ENCODE results near the gene DNAH14. TPM values are rescaled to one million over a fixed set of nuclear protein-coding genes. Genes with fewer than 3 reads are reported as not detected.
"Not testable (repeated sequence)": the region's sequence is repeated elsewhere in the genome, so short reads cannot be mapped to it uniquely, and the experiment has no call there.

DNAH14 gene
- polyA plus RNA-seq, 4 donors: 12.1 to 21.4 (median 18.4) TPM

DNA sequence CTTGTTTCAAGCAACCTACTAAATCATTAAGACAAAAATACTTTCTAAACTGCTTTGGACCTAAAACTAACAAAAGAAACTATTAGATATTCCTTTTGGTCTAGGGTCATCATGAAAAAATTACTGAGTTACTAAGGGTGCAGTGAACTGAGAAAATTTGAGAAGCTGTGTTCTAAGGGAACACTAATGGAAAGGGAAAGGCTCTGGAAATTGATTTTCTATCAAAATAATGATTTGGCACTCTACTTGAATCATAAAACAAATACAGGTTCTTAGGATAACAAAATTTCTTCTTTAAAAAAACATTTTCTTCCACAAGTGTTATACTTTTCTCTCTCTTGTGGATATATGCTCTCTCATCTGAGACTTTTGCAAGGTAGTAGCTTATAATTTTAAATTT is 213.5 kb downstream of the DNAH14 start:
- DNase-seq (ENCODE audit: low read depth in 4 of 4, low spot score in 2 of 4): no peak

DNA sequence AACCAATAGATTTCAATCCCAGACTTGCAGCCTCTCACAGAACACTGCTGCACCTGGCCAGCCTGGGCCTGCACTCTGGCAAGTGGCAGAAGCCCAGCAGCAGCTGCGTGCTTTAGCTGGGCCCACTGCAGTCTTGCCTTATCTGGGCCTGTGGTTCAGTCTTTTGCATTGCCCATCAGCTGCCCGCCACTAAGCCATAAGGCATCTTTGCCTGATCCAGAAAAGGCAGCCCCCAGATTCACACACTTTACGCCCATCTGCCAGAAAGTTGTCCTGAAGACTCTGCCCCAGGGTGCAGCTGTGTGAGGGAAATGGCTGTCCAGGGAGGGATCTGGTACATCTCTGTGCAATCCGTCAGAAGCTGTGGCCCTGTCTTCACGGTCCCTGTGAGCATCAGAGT is 217.0 kb downstream of the DNAH14 start:
- DNase-seq (ENCODE audit: low read depth in 4 of 4, low spot score in 2 of 4): no peak

DNA sequence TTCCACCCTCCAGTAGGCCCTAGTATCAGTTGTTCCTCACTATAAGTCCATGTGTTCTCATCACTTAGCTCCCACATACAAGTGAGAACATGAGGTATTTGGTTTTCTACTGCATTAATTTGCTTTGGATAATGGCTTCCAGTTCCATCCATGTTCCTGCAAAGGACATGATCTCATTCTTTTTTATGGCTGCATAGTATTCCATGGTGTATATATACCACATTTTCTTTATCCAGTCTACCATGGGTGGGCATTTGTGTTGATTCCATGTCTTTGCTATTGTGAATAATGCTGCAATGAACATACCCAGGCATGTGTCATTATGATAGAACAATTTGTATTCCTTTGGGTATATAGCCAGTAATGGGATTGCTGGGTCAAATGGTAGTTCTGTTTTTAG is 218.3 kb downstream of the DNAH14 start:
- not testable (repeated sequence) for DNase-seq (ENCODE audit: low read depth in 4 of 4, low spot score in 2 of 4)

DNA sequence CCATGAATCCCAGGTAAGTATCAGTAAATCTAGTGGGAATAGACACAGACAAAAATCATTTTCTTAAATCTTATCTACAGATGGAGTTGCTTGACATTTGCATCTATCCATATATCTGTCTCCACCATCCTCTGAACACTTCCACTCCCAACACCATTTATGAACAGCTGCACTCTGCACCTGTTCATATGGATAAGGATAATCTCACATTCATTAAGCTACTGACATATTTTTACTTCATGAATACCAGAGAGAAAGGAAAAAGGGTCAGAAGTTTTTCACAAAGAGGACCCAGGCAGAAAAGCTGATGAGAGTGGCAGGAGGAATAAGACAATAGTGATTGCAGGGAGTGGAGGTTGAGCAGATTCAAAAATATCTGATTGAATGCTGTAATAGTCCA is 222.6 kb downstream of the DNAH14 start:
- no peak for DNase-seq (ENCODE audit: low read depth in 4 of 4, low spot score in 2 of 4)

DNA sequence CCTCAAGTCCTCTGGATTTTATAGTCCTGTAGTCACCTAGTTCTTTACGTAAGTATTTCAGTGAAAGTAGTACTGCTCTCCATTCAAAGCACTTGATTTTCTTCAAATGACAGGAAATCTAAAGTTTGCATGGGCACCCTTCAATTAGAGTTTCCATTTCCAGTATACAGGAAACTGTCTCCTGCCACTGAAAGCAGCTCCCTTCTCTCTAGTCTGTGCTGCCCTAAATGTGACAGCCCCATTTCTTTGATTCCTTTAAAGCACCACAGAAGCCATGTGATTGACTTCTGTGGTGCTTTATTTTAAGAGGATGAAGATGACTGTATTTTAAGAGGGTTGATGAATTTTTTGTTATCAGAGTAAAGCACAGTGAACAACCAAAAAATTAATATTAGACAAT is 226.1 kb downstream of the DNAH14 start:
- DNase-seq (ENCODE audit: low read depth in 4 of 4, low spot score in 2 of 4): no peak

DNA sequence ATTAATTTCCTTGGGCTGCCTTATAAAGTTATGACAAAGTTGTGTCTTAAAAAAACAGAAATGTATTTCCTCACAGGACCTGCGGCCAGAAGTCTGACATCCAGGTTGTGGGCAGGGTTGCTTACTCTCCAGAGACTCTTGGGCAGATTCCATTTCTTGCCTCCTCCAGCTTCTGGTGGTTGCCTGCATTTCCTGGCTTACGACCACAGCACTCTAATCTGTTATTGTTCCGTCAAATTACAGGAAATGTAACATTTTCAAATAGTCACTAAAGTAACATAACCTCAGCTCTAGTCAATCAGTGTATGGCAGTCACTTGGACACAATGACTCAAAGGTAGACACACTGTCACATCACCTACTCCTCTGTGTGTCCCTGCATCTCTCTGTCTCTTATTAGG is 226.8 kb downstream of the DNAH14 start:
- DNase-seq (ENCODE audit: low read depth in 4 of 4, low spot score in 2 of 4): no peak

DNA sequence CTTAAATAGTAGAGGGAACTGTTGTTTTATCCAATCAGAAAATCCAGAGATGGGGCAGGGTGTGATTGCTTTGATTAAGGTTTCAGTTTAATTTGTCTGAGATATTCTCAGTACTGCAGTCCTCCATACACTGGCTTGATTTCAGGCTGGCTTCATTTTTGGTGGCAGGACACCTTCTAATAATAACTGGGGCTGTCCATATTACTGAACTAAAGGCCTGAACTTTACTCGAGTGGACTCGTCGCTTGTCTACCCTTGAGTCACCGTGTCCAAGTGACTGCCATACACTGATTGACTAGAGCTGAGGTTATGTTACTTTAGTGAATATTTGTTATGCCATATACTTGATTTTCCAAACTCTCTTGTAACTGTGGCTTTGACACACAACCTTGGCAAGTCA is 228.8 kb downstream of the DNAH14 start:
- DNase-seq (ENCODE audit: low read depth in 4 of 4, low spot score in 2 of 4): no peak

DNA sequence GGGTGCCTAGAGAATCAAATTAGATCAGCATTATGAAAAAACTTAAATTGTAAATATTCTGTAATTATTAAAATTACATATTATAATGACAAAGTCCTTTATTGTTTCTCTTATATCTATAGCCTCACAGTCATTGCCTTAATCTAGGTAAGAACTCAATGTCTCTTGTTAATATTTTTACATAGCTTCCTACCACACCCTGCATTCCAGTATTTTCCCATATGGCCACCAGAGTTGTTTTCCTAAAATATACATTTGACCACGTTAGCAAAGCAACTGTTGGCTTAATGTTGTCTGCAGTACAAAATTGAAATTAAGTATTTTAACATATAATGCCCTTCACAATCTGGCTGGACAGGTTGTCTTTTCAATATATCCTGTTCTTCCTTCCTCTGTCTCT is 230.3 kb downstream of the DNAH14 start:
- DNase-seq (ENCODE audit: low read depth in 4 of 4, low spot score in 2 of 4): no peak

DNA sequence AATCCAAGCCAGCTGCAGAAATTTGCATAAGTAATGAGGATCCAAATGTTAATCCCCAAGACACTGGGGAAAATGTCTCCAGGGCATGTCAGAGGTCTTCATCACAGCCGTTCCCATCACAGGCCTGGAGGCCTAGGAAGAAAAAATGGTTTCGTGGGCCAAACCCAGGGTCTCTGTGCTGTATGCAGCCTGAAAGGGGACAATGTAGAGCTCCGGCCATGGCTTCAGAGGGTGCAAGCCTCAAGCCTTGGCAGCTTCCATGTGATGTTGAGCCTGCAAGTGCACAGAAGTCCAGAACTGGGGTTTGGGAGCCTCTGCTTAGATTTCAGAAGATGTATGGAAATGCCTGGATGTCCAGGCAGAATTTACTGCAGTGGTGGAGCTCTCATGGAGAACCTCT is 247.9 kb downstream of the DNAH14 start:
- not testable (repeated sequence) for DNase-seq (ENCODE audit: low read depth in 4 of 4, low spot score in 2 of 4)

DNA sequence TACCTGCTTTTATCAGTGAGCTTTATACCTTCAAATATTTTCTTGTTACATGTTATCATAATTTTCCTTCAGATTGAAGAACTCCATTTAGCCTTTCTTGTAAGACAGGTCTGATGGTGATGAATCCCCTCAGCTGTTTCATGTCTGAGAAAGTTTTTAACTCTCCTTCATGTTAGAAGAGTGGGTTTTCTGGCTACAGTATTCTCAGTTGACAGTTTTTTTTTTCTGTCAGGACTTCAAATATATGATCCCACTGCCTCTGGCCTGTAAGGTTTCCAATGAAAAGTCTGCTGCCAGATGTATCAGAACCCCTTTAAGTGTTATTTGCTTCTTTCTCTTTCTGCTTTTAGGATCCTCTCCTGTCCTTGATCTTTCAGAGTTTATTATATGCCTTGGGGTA is 250.2 kb downstream of the DNAH14 start:
- no peak for DNase-seq (ENCODE audit: low read depth in 4 of 4, low spot score in 2 of 4)

DNA sequence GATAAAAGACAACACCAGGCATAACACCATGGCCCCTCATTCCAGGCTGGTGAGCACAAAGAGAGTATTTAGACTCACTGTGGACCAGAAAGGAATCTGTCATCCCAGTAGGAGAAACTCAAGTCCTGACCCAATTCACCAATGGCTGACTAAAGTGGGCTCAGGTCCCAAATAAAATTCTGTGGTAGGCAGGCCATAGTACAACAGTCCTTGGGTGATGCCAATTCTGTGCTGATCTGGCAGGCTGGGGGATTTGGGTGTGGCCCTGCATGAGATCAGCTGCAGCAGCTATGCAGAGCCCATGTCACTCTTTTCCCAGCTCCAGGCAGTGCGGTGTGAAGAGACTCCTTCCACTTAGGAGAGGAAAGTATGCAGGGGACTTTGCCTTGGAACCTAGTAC is 253.2 kb downstream of the DNAH14 start:
- no peak for DNase-seq (ENCODE audit: low read depth in 4 of 4, low spot score in 2 of 4)

DNA sequence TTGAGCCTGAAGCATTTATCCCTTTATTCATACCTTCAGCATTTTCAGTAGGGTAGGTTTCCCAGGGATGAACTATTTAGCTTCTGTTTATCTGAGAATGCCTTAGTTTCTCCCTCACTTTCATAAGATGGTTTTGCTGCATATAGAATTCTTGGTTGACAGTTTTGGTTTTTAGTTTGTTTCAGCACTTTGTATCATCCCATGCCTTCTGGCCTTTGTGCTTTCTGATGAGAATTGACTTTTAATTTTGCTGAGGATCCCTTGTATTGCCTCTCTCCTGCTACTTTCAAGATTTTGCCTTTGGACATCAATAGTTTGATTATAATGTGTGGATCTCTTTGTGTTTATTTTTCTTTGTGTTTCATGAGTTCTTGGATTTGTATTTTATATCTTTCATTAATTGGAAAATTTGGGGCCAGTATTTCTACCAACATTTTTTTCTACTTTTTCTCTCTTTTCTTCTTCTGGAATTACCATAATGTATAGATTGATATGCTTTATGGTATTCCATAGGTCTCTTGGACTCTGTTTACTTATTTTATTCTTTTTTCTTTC is 261.8 kb downstream of the DNAH14 start:
- DNase-seq (ENCODE audit: low read depth in 4 of 4, low spot score in 2 of 4): no peak

DNA sequence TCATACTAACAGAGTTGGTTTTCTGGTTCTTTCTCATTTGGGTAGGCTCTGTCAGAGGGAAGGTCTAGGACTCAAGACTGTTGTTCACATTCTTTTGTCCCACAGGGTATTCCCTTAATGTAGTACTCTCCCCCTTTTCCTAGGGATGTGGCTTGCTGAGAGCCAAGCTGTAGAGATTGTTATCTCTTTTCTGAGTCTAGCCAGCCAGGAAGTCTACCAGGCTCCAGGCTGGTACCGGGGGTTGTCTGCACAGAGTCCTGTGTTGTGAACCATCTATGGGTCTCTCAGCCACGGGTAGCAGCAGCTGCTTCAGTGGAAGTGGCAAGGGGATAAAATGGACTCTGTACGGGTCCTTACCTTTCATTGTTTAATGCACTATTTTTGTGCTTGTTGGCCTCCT is 272.0 kb downstream of the DNAH14 start:
- DNase-seq (ENCODE audit: low read depth in 4 of 4, low spot score in 2 of 4): no peak

DNA sequence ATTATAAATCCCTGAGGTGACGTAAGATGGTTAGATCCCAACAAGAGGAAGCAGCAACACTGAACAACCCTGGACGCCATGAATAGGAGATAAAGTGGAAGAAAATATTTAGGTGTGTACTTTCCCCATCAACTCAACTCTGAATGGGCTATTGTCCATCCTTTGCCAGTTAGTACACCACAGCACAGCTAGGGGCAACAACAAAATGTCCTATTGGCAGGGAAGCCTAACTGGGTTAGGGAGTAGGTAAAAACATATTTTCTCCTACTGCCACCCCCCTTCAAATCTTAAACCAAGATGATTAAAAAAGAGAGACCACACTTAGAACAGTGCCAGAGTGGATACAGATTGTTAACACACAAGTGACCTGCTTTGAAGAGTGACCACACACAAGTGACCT is 278.3 kb downstream of the DNAH14 start:
- no peak for DNase-seq (ENCODE audit: low read depth in 4 of 4, low spot score in 2 of 4)

DNA sequence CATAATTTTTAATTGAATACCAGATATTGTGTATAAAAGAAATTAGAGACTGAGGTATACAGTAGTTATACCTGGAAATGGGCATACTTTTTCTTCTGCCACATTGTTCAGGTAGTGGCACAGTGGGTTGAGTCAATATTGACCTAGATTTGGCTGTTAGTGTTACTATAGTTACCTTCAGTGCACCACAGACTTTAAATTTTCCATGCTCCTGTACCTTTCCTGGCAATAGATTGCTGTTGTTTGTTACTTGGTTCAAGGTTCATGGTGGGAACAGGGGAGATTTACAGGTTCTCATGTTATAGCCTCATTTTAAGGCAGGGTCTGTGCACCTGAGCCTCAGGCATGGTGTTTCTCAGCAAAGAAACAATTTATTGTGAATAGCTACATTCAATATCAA is 279.7 kb downstream of the DNAH14 start:
- no peak for DNase-seq (ENCODE audit: low read depth in 4 of 4, low spot score in 2 of 4)

DNA sequence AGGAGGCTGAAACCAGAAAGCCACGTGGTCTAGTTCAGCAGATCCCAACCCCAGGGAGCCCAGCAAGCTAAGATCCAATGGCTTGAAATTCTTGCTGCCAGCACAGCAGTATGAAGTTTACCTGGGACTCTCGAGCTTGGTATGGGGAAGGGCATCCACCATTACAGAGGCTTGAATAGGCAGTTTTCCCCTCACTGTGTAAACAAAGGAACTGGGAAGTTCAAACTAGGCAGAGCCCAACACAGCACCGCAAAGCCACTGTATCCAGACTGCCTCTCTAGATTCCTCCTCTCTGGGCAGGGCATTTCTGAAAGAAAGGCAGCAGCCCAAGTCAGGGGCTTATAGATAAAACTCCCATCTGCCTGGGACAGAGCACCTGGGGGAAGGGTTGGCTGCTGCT is 280.7 kb downstream of the DNAH14 start:
- not testable (repeated sequence) for DNase-seq (ENCODE audit: low read depth in 4 of 4, low spot score in 2 of 4)

DNA sequence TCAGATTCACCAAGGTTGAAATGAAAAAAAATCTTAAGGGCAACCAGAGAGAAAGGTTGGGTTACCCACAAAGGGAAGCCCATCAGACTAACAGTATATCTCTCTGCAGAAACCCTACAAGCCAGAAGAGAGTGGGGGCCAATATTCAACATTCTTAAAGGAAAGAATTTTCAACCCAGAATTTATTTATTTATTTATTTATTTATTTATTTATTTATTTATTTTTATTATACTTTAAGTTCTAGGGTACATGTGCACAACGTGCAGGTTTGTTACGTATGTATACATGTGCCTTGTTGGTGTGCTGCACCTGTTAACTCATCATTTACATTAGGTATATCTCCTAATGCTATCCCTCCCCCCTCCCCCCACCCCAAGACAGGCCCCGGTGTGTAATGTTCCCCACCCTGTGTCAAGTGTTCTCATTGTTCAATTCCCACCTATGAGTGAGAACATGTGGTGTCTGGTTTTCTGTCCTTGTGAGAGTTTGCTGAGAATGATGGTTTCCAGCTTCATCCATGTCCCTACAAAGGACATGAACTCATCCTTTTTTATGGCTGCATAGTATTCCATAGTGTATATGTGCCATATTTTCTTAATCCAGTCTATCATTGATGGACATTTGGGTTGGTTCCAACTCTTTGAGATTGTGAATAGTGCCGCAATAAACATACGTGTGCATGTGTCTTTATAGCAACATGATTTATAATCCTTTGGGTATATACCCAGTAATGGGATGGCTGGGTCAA is 282.4 kb downstream of the DNAH14 start:
- not testable (repeated sequence) for DNase-seq (ENCODE audit: low read depth in 4 of 4, low spot score in 2 of 4)

DNA sequence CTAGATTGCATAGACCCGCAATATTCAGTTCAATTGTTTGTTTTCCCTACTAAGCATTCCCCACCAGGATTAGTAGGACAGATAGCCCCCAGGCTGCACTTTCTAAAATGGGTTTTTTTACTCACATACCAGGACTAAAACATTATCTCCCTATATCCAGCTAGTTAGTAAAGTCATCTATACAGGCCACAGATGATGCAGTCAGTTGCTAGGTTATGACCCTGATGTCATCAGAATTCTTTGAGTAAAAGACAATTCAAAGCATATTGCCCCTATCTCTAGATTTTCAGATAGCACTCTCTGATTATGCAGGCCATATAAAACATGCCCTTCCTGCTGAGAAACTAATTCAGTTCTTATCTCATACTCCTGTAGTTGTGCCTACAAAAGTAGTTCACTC is 294.8 kb downstream of the DNAH14 start:
- DNase-seq (ENCODE audit: low read depth in 4 of 4, low spot score in 2 of 4): no peak

DNA sequence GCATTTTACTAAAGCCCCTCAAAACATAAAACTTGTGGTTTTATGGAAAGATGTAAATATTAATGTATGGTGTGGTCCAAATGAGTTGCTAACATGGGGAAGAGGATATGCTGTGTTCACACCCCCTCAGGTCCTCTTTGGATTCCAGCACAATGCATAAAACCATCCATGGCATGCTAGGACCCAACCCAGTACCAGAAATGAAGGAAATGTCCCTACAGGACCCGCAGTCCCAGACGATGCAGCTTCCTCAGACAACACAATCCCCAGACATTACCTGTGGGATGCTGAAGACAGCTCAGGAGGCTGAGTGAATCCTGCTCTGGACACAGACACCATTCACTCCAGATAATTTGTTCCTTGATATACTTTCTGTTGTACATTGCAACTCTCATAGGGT is 296.2 kb downstream of the DNAH14 start:
- no peak for DNase-seq (ENCODE audit: low read depth in 4 of 4, low spot score in 2 of 4)

DNA sequence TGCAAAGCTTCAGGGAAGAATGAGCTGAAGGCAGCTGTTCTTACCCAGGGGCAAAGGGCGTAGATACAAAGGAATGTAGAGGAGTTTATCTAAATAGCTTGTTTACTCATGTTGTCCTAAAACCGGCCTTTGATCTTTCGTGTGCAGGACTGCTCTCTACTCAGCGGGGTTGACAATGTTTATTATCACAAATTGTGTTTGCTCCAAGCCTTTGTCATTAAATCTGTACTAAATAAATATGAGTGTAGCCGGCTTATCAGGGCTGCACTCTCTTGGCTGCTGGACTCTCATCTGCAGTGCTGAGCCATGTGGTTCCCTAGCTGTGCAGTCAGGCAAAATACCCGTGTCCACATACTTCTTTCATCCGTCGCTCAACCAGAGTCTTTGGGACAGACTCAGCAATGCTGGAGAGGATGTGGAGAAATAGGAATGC is 299.4 kb downstream of the DNAH14 start:
- no peak for DNase-seq (ENCODE audit: low read depth in 4 of 4, low spot score in 2 of 4)

DNA sequence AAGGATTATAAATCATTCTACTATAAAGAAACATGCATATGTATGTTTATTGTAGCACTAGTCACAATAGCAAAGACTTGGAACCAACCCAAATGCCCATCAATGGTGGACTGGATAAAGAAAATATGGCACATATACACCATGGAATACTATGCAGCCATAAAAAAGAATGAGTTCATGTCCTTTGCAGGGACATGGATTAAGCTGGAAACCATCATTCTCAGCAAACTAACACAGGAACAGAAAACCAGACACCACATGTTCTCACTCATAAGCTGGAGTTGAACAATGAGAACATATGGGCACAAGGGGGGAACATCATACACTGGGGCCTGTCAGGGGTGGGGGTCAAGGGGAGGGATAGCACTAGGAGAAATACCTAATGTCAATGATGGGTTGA is 300.0 kb downstream of the DNAH14 start:
- DNase-seq (ENCODE audit: low read depth in 4 of 4, low spot score in 2 of 4): not testable (repeated sequence)

DNA sequence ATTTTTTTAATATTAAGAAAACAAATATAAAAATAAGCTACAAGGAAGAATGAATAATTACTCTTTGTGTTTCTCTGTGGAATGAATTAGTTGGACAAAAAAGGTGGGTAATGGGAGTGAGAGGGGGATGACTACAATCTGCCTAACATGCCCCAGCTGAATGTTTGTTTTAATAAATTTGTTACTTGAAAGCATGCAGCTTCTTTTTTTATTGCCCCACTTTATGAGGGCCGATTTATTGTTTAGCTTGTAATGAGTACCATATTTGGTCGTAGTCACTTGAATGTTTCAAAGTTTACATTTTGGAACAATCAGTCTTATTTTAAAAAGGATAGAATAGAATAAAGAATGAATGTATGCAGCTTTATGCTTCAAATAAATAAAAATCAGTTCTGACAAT is 301.0 kb downstream of the DNAH14 start:
- DNase-seq (ENCODE audit: low read depth in 4 of 4, low spot score in 2 of 4): peak in 2 of 4 donors; percentile 2 to 6

DNA sequence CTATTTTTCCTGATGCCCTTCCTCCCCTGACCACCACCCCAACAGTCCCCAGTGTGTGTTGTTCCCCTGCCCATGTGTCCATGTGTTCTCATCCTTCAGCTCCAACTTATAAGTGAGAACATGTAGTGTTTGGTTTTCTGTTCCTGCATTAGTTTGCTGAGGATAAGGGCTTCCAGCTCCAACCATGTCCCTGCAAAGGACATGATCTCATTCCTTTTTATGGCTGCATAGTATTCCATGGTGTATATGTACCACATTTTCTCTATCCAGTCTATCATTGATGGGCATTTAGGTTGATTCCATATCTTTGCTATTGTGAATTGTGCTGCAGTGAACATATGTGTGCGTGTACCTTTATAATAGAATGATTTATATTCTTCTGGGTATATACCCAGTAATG is 303.5 kb downstream of the DNAH14 start:
- not testable (repeated sequence) for DNase-seq (ENCODE audit: low read depth in 4 of 4, low spot score in 2 of 4)

Data from left renal cortex interstitium (tissue), 4 donors.